GM12873 (cell line): ENCODE measurements around the gene CDK6.

Experiments
- TF ChIP-seq, protein P1 (sequence below): IDR thresholded peaks from 2 replicates; pipeline ENCODE4 v1.5.1; 2012; ENCODE audit warnings: low read depth, mild to moderate bottlenecking, moderate library complexity, low read length, control low read depth; ENCODE audit not compliant: insufficient read depth; ENCODE audit errors: missing control alignments

The CDK6 gene

DNA sequence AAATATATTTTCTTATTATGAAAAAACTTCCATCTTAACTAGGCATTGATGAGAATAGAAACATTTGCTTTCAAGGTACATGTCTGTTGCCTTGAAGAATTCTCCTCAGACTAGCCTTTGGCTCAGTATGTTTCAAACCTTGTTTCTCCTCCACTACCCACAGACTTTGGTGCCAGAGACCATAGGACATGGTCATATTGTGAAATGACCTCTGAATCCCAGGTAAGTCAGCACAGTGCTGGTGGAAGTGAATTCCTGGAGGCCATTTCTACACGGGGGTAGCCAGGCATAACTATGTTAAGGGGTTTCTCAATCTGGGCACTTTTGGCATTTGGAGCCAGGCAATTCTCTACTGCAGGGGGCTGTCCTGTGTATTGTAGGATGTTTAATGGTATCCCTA is 133.8 kb downstream of the CDK6 start:
- TF ChIP-seq, protein P1, sequence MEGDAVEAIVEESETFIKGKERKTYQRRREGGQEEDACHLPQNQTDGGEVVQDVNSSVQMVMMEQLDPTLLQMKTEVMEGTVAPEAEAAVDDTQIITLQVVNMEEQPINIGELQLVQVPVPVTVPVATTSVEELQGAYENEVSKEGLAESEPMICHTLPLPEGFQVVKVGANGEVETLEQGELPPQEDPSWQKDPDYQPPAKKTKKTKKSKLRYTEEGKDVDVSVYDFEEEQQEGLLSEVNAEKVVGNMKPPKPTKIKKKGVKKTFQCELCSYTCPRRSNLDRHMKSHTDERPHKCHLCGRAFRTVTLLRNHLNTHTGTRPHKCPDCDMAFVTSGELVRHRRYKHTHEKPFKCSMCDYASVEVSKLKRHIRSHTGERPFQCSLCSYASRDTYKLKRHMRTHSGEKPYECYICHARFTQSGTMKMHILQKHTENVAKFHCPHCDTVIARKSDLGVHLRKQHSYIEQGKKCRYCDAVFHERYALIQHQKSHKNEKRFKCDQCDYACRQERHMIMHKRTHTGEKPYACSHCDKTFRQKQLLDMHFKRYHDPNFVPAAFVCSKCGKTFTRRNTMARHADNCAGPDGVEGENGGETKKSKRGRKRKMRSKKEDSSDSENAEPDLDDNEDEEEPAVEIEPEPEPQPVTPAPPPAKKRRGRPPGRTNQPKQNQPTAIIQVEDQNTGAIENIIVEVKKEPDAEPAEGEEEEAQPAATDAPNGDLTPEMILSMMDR, result no peak

DNA sequence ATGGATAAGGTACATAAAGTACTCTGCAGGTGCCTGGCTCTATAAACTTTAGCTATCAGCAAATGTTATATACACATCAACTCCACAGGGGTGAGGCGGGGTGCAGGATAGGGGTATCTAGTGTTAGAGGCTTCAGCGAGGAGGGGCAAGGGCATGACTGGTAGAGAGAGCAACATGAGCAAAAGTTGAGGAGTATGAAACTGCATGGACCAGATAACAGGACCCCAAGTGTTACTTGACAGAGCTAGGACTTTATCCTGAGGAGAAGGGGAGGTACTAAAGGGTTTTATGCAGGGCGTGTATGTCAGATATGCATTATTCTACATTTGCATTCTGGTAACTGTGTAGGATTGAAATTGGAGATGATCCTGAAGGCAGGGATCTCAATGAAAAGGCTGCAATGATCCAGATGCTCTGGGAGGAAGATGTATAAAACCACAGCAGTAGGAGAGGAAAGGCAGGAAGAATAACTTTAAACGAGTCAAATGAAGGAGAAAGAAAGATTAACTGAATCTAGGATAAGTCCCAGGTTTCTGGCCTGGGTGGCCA is 136.3 kb downstream of the CDK6 start:
- TF ChIP-seq, protein P1, result no peak

DNA sequence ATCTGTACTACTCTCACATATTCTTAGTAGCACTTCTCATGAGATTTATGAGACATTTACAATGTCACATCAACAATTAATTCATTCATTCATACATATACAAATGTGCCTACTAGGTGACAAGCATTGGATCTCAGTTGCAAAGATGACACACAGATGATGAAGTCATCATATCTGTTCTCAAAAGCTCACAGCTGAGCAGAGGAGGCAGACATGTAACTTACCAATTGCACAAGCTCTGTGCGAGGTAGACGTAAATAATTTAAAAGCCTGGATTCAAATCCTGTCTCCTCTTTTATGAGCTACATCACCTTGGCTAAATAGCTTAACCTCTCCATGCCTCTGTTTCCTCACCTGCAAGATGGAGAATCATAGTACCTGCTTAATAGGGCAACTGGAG is 136.8 kb downstream of the CDK6 start:
- TF ChIP-seq, protein P1, result no peak

DNA sequence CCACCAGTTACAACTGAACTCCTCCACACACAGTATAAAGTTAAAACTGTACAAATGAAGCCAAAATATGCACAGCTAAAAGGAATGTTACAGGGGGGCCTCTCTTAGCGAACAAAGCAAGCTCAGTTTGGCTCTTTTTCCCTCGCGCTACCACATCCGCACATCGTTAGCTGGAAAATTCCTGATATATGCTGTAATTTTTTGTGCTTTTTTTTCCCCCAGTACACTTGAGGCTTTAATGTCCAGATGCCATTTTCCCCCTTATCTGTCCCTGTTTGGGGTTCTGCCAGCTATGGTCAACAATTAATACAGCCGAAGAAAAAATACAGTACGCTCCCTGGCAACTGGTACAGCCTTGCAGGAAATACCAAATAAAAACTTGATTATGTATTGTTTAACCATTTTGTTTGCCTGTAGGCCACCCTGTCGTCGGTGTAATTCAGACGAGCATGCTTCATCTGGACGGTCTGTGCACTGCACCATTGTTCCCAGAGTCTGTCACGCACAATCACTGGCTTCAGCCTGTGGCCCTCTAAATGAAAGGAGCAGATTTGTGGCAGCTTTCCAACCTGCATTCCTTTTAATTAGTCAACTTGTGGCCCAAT is 138.0 kb downstream of the CDK6 start:
- TF ChIP-seq, protein P1, result no peak

DNA sequence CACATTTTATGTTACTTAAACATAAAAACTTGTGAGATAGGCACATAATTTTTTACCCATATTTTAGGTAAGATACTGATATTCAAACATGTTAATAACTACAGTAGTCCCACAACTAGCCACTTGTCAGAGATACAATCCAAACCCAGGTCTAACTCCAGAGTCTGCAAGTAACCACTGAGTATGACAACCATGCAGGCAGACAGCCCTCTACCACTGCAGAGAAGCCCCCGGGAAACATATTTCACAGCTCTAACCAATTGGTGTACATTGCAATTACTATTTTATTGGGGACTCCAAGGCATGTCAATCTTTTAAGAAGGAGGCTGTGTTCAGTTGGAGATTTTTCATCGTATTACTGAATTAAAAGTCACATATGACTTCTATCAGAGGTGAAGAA is 139.0 kb downstream of the CDK6 start:
- TF ChIP-seq, protein P1, result no peak

DNA sequence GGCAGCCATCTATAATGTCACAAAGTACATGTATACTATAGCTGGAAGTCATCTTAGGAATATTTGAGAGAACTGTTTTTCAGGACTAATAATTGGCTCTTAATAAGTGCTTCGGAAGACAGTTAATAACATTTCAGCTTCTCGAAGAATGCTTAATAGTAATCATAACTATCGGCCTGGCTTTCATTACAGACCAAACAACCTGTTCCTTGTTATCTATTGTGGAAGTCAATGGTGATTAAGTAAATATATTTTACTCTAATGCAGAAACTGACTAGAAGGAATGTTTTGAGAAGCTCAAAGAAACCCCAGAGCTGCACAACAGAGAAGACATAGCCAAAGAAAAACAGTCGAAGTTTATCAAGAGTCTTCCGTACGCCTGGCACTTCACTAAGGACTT is 139.4 kb downstream of the CDK6 start:
- TF ChIP-seq, protein P1, result no peak

DNA sequence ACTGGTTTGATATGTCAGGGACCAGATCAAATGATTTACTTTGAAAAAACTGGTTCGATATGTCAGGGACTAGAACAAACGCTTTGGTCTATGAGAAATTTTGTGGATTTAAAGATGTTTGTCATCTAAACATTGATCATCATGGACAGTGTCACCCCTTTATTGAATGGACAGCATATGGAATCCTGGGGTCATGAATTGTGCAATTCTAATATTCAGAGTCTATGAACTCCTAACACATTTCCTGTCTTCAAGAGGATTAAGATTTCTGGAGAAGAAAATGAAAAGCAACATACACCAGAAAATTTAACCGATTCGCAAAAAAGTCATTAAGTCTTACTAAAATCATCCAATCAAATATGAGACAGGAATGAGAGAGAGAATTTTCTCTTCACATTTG is 139.8 kb downstream of the CDK6 start:
- TF ChIP-seq, protein P1, result no peak
